A549 (cell line): Measurements from ENCODE around the gene VPS45. TPM values are rescaled to one million over a fixed set of nuclear protein-coding genes. Genes with fewer than 3 reads are reported as not detected.

Experiments
- ATAC-seq, 2 experiments: fragments of 200-7000 bp in 1 of 2; fragments of >200 bp in 1 of 2; cut with Nextera tagmentation in 1 of 2; cut with Tn5 transposase in 1 of 2; 3 replicates each; pipeline versions ENCODE4 v1.8.0 to v1.9.1; 2018 to 2020; ENCODE audit warnings: mild to moderate bottlenecking in 1 of 2, moderate library complexity in 1 of 2
- CTCF ChIA-PET: fragments of 300-600 bp; sonication (Branson Sonifier 250); formaldehyde crosslinking; extraction: SDS; loops from one replicate; lab custom pipeline; 2021; ENCODE audit warnings: antibody characterized with exemption, inconsistent platforms; lab: Yijun Ruan, JAX
- POLR2A ChIA-PET: fragments of 350-600 bp; formaldehyde crosslinking; extraction: SDS; loops from one replicate; lab custom pipeline; 2021; ENCODE audit warnings: antibody characterized with exemption, inconsistent platforms; lab: Yijun Ruan, JAX
- DNase-seq, 2 experiments: peaks; one replicate each; pipeline versions ENCODE4 v3.0.0 to v3.0.0-alpha.2; 2011 to 2016; ENCODE audit warnings: low read depth in 1 of 2, low spot score in 1 of 2
- FAIRE-seq: peaks from 2 replicates; lab custom pipeline; 2011; peaks lifted over from hg19 to GRCh38; lab: Jason Lieb, UNC
- H3K27ac ChIP-seq, 2 experiments: fragments of >200 bp; sonication (Bioruptor Twin); formaldehyde crosslinking; 3 replicates each; pipeline ENCODE4 v1.5.1; 2016 to 2017
- H3K4me1 ChIP-seq: fragments of >200 bp; sonication (Bioruptor Twin); formaldehyde crosslinking; 3 replicates; pipeline ENCODE4 v1.6.1; 2016
- H3K4me2 ChIP-seq: fragments of >200 bp; sonication (Bioruptor Twin); formaldehyde crosslinking; 3 replicates; pipeline ENCODE4 v1.6.1; 2016
- H3K4me3 ChIP-seq: fragments of >200 bp; sonication (Bioruptor Twin); formaldehyde crosslinking; 3 replicates; pipeline ENCODE4 v1.5.1; 2016
- H3K9me3 ChIP-seq: fragments of >200 bp; sonication (Bioruptor Twin); formaldehyde crosslinking; 3 replicates; pipeline ENCODE4 v1.6.1; 2016
- ATOH8 ChIP-seq: fragments of 250-450 bp; sonication (Bioruptor Pico); IDR thresholded peaks from 2 replicates; pipeline ENCODE4 v1.5.0; 2020; ENCODE audit warnings: low read depth, mild to moderate bottlenecking, moderate library complexity
- CHD2 ChIP-seq: fragments of 150-350 bp; IDR thresholded peaks from 2 replicates; pipeline ENCODE4 v1.6.1; 2014; ENCODE audit warnings: low read length; ENCODE audit not compliant: partially characterized antibody
- CHD4 ChIP-seq: fragments of 200-600 bp; sonication (generic); IDR thresholded peaks from 2 replicates; pipeline ENCODE4 v1.6.1; 2016; ENCODE audit warnings: antibody characterized with exemption, mild to moderate bottlenecking, borderline replicate concordance
- EHMT2 ChIP-seq: fragments of 200-600 bp; sonication (generic); IDR thresholded peaks from 2 replicates; pipeline ENCODE4 v1.6.1; 2016; ENCODE audit warnings: antibody characterized with exemption, low read depth, mild to moderate bottlenecking, moderate library complexity
- EP300 ChIP-seq, 2 experiments: fragments of >200 bp; sonication (Bioruptor Twin); formaldehyde crosslinking; IDR thresholded peaks; 2 replicates in 1 of 2; 3 replicates in 1 of 2; pipeline ENCODE4 v1.6.1; 2016 to 2017
- FOSB ChIP-seq: fragments of 250-450 bp; sonication (Bioruptor Pico); IDR thresholded peaks from 2 replicates; pipeline ENCODE4 v1.5.0; 2020; ENCODE audit warnings: mild to moderate bottlenecking, moderate library complexity
- FOXS1 ChIP-seq: fragments of 250-450 bp; sonication (Bioruptor Pico); IDR thresholded peaks from 2 replicates; pipeline ENCODE4 v1.5.0; 2020; ENCODE audit warnings: mild to moderate bottlenecking, moderate library complexity
- GATA3 ChIP-seq: IDR thresholded peaks from 2 replicates; pipeline ENCODE4 v1.6.1; 2012; ENCODE audit warnings: borderline replicate concordance
- HOXA7 ChIP-seq: fragments of 250-450 bp; sonication (Bioruptor Pico); IDR thresholded peaks from 2 replicates; pipeline ENCODE4 v1.5.0; 2020; ENCODE audit warnings: mild to moderate bottlenecking, moderate library complexity
- HOXB13 ChIP-seq: fragments of 250-450 bp; sonication (Bioruptor Pico); IDR thresholded peaks from 2 replicates; pipeline ENCODE4 v1.5.0; 2020; ENCODE audit warnings: low read depth, mild to moderate bottlenecking, moderate library complexity
- HOXB5 ChIP-seq: fragments of 250-450 bp; sonication (Bioruptor Pico); IDR thresholded peaks from 2 replicates; pipeline ENCODE4 v1.5.0; 2020; ENCODE audit warnings: mild to moderate bottlenecking, moderate library complexity
- MAFK ChIP-seq: fragments of 450-650 bp; IDR thresholded peaks from 2 replicates; pipeline ENCODE4 v1.6.1; 2014; ENCODE audit not compliant: partially characterized antibody
- MYC ChIP-seq: IDR thresholded peaks from 2 replicates; pipeline ENCODE4 v1.6.1; 2012; ENCODE audit warnings: mild to moderate bottlenecking, inconsistent platforms, low read length, improper control_type of control experiment, borderline replicate concordance
- NPAS2 ChIP-seq: fragments of 250-450 bp; sonication (Bioruptor Pico); IDR thresholded peaks from 2 replicates; pipeline ENCODE4 v1.8.0; 2022; ENCODE audit warnings: mild to moderate bottlenecking, moderate library complexity, borderline replicate concordance
- POLR2A ChIP-seq: IDR thresholded peaks from 2 replicates; pipeline ENCODE4 v1.6.1; 2012; ENCODE audit warnings: mild to moderate bottlenecking, low read length
- POLR2AphosphoS2 ChIP-seq: conservative IDR thresholded peaks from 2 replicates; pipeline ENCODE4 v1.6.1; 2012; ENCODE audit warnings: low read length, improper control_type of control experiment, inconsistent platforms
- RAD21 ChIP-seq, 2 experiments: fragments of >200 bp in 1 of 2; sonication (Bioruptor Twin) in 1 of 2; formaldehyde crosslinking in 1 of 2; IDR thresholded peaks in 1 of 2; conservative IDR thresholded peaks in 1 of 2; 2 replicates in 1 of 2; 3 replicates in 1 of 2; pipeline ENCODE4 v1.6.1; 2012 to 2018; ENCODE audit warnings: inconsistent platforms in 1 of 2
- RARB ChIP-seq: fragments of 250-450 bp; sonication (Bioruptor Pico); IDR thresholded peaks from 2 replicates; pipeline ENCODE4 v1.8.0; 2021; ENCODE audit warnings: mild to moderate bottlenecking, moderate library complexity
- RFX5 ChIP-seq: fragments of 450-650 bp; IDR thresholded peaks from 2 replicates; pipeline ENCODE4 v1.7.1; 2014; ENCODE audit warnings: antibody characterized with exemption, mild to moderate bottlenecking, moderate library complexity
- SMC3 ChIP-seq: fragments of >200 bp; sonication (Bioruptor Twin); formaldehyde crosslinking; IDR thresholded peaks from 3 replicates; pipeline ENCODE4 v1.6.1; 2018; ENCODE audit warnings: inconsistent platforms
- ZSCAN20 ChIP-seq: fragments of 250-450 bp; sonication (Bioruptor Pico); IDR thresholded peaks from 2 replicates; pipeline ENCODE4 v1.8.0; 2022; ENCODE audit warnings: mild to moderate bottlenecking, moderate library complexity
- WGBS: methylation state at CpG from one replicate; pipeline ENCODE4 v1.1.6; 2017; ENCODE audit errors: missing lambda C conversion rate; 5-methylcytosine and 5-hydroxymethylcytosine counted together
- polyA plus RNA-seq, 4 experiments: library from polyadenylated mRNA; depleted of rRNA in 3 of 4; stranded (reverse); fragments of >200 nt; fragmentation: RNase III in 1 of 4; extraction: RNeasy Plus Mini Kit Qiagen cat#74134 plus additional on column Dnase treatment in 1 of 4; gene quantifications; 2 replicates in 3 of 4; 3 replicates in 1 of 4; pipeline ENCODE4 v1.2.3, GENCODE V29; 2011 to 2017
- TF ChIP-seq, protein P1 (sequence below): fragments of 150-350 bp; IDR thresholded peaks from 2 replicates; pipeline ENCODE4 v1.6.1; 2014; ENCODE audit warnings: low read depth, mild to moderate bottlenecking, low read length
- TF ChIP-seq, protein P2 (sequence below): fragments of >200 bp; sonication (Bioruptor Twin); formaldehyde crosslinking; IDR thresholded peaks from 3 replicates; pipeline ENCODE4 v1.5.1; 2016
- TF ChIP-seq, protein P3 (sequence below): fragments of 200-600 bp; sonication (generic); IDR thresholded peaks from 2 replicates; pipeline ENCODE4 v1.6.1; 2016; ENCODE audit warnings: antibody characterized with exemption, mild to moderate bottlenecking, moderate library complexity

The VPS45 gene
- polyA plus RNA-seq, 2 of the 4 experiments (the other 2 are of a cell fraction): 22.1 to 49.7 TPM

- Histone ChIP-seq H3K4me1 (peaks cover 18% of the 10 kb centered on the region), H3K27ac (peak overlapping the region; percentile 92 to 96), H3K4me3 (peak overlapping the region; percentile 80), H3K9me3 (no peaks in the 10 kb centered on the region), H3K4me2 (peak overlapping the region; percentile 75)
- FAIRE-seq (no peak), DNase-seq (no peak), ATAC-seq (no peak)
- ChIA-PET CTCF (interaction anchor here (0.9 to 3.6 kb wide), 6 partner anchors 97 to 179 kb away, joined by 3 to 25 read pairs (median 6); no protein-coding TSS in a partner anchor), POLR2A (interaction anchor here (0.6 to 1.3 kb wide), 3 partner anchors 119 to 180 kb away, joined by 4 to 8 read pairs (median 7); a partner anchor contains a TSS)
- WGBS: 7% methylated on average over 2 of the region's 2 CpGs
- TF ChIP-seq SMC3 (no peak), CHD2 (no peak), ATOH8 (CRISPR knock-in tag) (no peak), EHMT2 (no peak), GATA3 (no peak), HOXB13 (CRISPR knock-in tag) (no peak), RFX5 (no peak), RAD21 (conservative IDR thresholded peaks at IDR 0.05 in 1 of 2, IDR thresholded peaks at IDR 0.05 in 1 of 2) (no peak), HOXA7 (CRISPR knock-in tag) (no peak), NPAS2 (CRISPR knock-in tag) (no peak), MYC (no peak), ZSCAN20 (CRISPR knock-in tag) (no peak), EP300 (IDR thresholded peaks at IDR 0.05) (no peak)
Measured at GRCh38 chr1:150068109-150068435, 496 bp downstream of the VPS45 start.

GRCh38 chr1:150069923-150070322, 2.3 kb downstream of the VPS45 start:
- DNase-seq (no peak), FAIRE-seq (no peak), ATAC-seq (no peak)
- Histone ChIP-seq H3K4me2 (no peak overlapping the region), H3K4me1 (peaks cover 18% of the 10 kb centered on the region), H3K4me3 (no peak overlapping the region), H3K9me3 (no peaks in the 10 kb centered on the region), H3K27ac (no peak overlapping the region)
- ChIA-PET CTCF (interaction anchor here (0.6 to 3.6 kb wide), 3 partner anchors 30 to 117 kb away, joined by 3 to 25 read pairs (median 5); no protein-coding TSS in a partner anchor), POLR2A (interaction anchor here (0.6 kb wide), 1 partner anchor 19 kb away, joined by 3 read pairs; no protein-coding TSS in a partner anchor)
- 88% methylated on average over 5 of the region's 5 CpGs for WGBS
- TF ChIP-seq, protein P1, sequence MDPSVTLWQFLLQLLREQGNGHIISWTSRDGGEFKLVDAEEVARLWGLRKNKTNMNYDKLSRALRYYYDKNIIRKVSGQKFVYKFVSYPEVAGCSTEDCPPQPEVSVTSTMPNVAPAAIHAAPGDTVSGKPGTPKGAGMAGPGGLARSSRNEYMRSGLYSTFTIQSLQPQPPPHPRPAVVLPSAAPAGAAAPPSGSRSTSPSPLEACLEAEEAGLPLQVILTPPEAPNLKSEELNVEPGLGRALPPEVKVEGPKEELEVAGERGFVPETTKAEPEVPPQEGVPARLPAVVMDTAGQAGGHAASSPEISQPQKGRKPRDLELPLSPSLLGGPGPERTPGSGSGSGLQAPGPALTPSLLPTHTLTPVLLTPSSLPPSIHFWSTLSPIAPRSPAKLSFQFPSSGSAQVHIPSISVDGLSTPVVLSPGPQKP: no peak
- TF ChIP-seq MAFK (peak; percentile 61), FOSB (CRISPR knock-in tag) (no peak)

GRCh38 chr1:150072959-150073358, 5.4 kb downstream of the VPS45 start:
- WGBS: 66% methylated on average over 3 of the region's 3 CpGs
- FAIRE-seq: no peak

More at GRCh38 chr1:150072959-150073358, 5.4 kb downstream of the VPS45 start:
- no peaks in the 10 kb centered on the region for H3K9me3 ChIP-seq
- peak; percentile 16 to 19 for DNase-seq
- no peak overlapping the region for H3K27ac ChIP-seq
- no peak overlapping the region for H3K4me3 ChIP-seq
- TF ChIP-seq SMC3: peak; percentile 55
- no peak for TF ChIP-seq RFX5
- TF ChIP-seq CHD4: no peak
- no peak for TF ChIP-seq POLR2AphosphoS2
- TF ChIP-seq FOXS1 (CRISPR knock-in tag): no peak
- no peak for TF ChIP-seq POLR2A
- TF ChIP-seq, protein P2, sequence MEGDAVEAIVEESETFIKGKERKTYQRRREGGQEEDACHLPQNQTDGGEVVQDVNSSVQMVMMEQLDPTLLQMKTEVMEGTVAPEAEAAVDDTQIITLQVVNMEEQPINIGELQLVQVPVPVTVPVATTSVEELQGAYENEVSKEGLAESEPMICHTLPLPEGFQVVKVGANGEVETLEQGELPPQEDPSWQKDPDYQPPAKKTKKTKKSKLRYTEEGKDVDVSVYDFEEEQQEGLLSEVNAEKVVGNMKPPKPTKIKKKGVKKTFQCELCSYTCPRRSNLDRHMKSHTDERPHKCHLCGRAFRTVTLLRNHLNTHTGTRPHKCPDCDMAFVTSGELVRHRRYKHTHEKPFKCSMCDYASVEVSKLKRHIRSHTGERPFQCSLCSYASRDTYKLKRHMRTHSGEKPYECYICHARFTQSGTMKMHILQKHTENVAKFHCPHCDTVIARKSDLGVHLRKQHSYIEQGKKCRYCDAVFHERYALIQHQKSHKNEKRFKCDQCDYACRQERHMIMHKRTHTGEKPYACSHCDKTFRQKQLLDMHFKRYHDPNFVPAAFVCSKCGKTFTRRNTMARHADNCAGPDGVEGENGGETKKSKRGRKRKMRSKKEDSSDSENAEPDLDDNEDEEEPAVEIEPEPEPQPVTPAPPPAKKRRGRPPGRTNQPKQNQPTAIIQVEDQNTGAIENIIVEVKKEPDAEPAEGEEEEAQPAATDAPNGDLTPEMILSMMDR: peak; percentile 58
- TF ChIP-seq, protein P3, sequence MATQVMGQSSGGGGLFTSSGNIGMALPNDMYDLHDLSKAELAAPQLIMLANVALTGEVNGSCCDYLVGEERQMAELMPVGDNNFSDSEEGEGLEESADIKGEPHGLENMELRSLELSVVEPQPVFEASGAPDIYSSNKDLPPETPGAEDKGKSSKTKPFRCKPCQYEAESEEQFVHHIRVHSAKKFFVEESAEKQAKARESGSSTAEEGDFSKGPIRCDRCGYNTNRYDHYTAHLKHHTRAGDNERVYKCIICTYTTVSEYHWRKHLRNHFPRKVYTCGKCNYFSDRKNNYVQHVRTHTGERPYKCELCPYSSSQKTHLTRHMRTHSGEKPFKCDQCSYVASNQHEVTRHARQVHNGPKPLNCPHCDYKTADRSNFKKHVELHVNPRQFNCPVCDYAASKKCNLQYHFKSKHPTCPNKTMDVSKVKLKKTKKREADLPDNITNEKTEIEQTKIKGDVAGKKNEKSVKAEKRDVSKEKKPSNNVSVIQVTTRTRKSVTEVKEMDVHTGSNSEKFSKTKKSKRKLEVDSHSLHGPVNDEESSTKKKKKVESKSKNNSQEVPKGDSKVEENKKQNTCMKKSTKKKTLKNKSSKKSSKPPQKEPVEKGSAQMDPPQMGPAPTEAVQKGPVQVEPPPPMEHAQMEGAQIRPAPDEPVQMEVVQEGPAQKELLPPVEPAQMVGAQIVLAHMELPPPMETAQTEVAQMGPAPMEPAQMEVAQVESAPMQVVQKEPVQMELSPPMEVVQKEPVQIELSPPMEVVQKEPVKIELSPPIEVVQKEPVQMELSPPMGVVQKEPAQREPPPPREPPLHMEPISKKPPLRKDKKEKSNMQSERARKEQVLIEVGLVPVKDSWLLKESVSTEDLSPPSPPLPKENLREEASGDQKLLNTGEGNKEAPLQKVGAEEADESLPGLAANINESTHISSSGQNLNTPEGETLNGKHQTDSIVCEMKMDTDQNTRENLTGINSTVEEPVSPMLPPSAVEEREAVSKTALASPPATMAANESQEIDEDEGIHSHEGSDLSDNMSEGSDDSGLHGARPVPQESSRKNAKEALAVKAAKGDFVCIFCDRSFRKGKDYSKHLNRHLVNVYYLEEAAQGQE: no peak
- no peak for TF ChIP-seq HOXB5
- peak; percentile 53 to 68 for TF ChIP-seq RAD21 (conservative IDR thresholded peaks at IDR 0.05 in 1 of 2, IDR thresholded peaks at IDR 0.05 in 1 of 2)
- TF ChIP-seq RARB (CRISPR knock-in tag): no peak
- CTCF ChIA-PET: interaction anchor here (0.6 to 10.4 kb wide), 29 partner anchors 8 to 487 kb away, joined by 3 to 244 read pairs (median 4); no protein-coding TSS in a partner anchor
- no peak overlapping the region for H3K4me2 ChIP-seq
- peaks cover 6% of the 10 kb centered on the region; the same call in 2 of the 3 replicates for H3K4me1 ChIP-seq
- peak; percentile 70 to 73; a peak in 5 of 6 replicates for ATAC-seq
- POLR2A ChIA-PET: no interaction called here
